Fibroblast of the aortic adventitia (primary cell): ENCODE measurements around the gene PTGDR2. TPM values are rescaled to one million over a fixed set of nuclear protein-coding genes. Genes with fewer than 3 reads are reported as not detected.

ENCODE experiments used
- DNase-seq: peaks from one replicate; pipeline ENCODE4 v3.0.0-alpha.2; 2010; ENCODE audit warnings: low read depth
- H3K4me3 ChIP-seq: 2 replicates; pipeline ENCODE4 v1.5.1; 2011; ENCODE audit warnings: low read depth, mild to moderate bottlenecking, control low read depth, low read length, moderate library complexity
- CTCF ChIP-seq: IDR thresholded peaks from 2 replicates; pipeline ENCODE4 v1.5.1; 2011; ENCODE audit warnings: mild to moderate bottlenecking, low read length, control low read depth, inconsistent platforms; ENCODE audit not compliant: insufficient read depth
- total RNA-seq: library from RNA; depleted of rRNA; stranded (reverse); fragments of >200 nt; gene quantifications from 2 replicates; pipeline ENCODE4 v1.2.3, GENCODE V29; 2012; ENCODE audit warnings: low replicate concordance

Gene PTGDR2
- total RNA-seq, result not detected in 2 replicates

GRCh38 chr11:60855726-60856633, at the start of gene PTGDR2:
Gene PTGDR2 (minus strand): TSS chr11:60855950. CDS start chr11:60853722, 2,228 bp downstream.
- no peak within 1 kb of the TSS for H3K4me3 ChIP-seq
- TF ChIP-seq CTCF, result no peak
- DNase-seq, result no peak

- DNase-seq, result no peak
- TF ChIP-seq CTCF, result no peak
- peak overlapping the region; percentile 95 for H3K4me3 ChIP-seq
Measured at GRCh38 chr11:60905047-60905446, 49.3 kb upstream of the PTGDR2 start.

- TF ChIP-seq CTCF, result no peak
- no peak overlapping the region for H3K4me3 ChIP-seq
- DNase-seq, result no peak
Measured at GRCh38 chr11:60902625-60903024, 46.9 kb upstream of the PTGDR2 start.

GRCh38 chr11:60900673-60901404, 45.1 kb upstream of the PTGDR2 start:
- TF ChIP-seq CTCF, result no peak
- no peak overlapping the region for H3K4me3 ChIP-seq
- no peak for DNase-seq

- no peak for DNase-seq
- H3K4me3 ChIP-seq, result no peak overlapping the region
- TF ChIP-seq CTCF, result no peak
Measured at GRCh38 chr11:60899977-60900376, 44.2 kb upstream of the PTGDR2 start.

GRCh38 chr11:60899046-60899936, 43.5 kb upstream of the PTGDR2 start:
- DNase-seq, result peak; percentile 79
- no peak overlapping the region for H3K4me3 ChIP-seq
- TF ChIP-seq CTCF, result peak; percentile 97
